Measurements from ENCODE around the gene PIGU. TPM values are rescaled to one million over a fixed set of nuclear protein-coding genes. Genes with fewer than 3 reads are reported as not detected.
"Not testable (repeated sequence)": the region's sequence is repeated elsewhere in the genome, so short reads cannot be mapped to it uniquely, and the experiment has no call there.

The PIGU gene
- total RNA-seq, 1 donor from 2014 or later, result 3.8 TPM

DNA sequence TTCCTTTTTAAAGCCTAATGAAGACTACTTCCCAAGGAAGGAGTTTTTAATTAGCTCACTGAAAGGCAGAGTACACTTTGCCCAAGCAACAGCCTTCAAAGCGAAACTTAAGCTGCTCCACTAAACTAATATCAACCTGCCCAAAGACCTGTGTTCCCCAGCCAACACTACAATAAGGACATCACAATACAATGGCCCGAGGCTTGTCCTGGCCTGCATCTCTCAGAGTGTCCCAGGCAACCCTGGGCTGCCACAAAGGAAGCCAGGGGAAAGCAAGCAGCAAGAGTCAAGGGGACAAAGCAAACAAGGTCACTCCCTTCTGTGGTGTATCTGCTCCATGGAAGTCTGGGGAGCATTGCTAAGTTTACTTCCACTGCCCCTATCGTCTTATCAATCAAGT, 52.3 kb downstream of the PIGU start:
- DNase-seq (ENCODE audit: low spot score) (no peak), ATAC-seq (no peak)

- no peak for DNase-seq (ENCODE audit: low spot score)
- no peak for ATAC-seq
Measured at GRCh38 chr20:34622821-34623451, 54.0 kb downstream of the PIGU start.

- ATAC-seq, result peak; percentile 67
- DNase-seq (ENCODE audit: low spot score), result no peak
Measured at GRCh38 chr20:34621383-34622367, 55.2 kb downstream of the PIGU start.

DNA sequence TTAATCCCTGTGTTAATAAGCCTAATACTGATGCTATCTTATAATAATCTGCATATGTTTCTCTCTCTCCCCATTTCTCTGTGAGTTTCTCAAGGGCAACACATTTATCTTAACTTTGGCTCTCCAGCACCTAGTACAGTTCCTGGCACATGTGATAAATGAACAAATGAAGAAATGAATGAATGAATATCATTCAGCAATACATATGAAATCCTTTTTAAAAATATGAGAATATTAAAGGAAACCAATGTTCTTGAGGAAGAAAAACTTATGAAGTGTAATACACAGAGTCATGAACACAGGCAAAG, 55.9 kb downstream of the PIGU start:
- ATAC-seq (no peak), DNase-seq (ENCODE audit: low spot score) (no peak)

DNA sequence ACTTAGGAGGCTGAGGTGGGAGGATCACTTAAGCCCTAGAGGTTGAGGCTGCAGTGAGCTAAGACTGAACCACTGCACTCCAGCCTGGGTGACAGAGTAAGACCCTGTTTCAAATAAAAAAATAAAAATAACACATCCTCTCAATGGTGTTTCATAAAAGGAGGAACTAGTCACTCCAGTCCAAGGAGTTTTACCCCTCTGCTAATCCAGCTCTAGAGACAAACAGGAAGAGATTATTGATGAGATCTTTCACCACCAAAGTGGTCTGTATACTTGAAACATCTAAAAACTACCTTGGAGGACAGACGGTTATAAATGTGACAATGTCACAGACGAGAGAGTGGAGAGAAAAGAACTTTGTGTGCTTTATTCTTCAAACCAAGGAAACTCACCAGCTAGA, 58.2 kb downstream of the PIGU start:
- ATAC-seq, result no peak
- no peak for DNase-seq (ENCODE audit: low spot score)

DNA sequence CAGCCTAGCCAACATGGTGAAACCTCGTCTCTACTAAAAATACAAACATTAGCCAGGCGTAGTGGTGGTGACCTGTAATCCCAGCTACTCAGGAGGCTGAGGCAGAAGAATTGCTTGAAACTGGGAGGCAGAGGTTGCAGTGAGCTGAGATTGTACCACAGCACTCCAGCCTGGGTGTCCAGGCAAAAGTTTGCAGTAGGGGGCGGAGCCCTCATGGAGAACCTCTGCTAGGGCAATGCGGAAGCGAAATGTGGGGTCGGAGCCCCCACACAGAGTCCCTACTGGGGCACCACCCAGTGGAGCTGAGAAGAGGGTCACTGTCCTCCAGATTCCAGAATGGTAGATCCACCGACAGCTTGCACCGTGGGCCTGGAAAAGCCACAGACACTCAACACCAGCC, 60.0 kb downstream of the PIGU start:
- DNase-seq (ENCODE audit: low spot score); ATAC-seq: not testable (repeated sequence)

DNA sequence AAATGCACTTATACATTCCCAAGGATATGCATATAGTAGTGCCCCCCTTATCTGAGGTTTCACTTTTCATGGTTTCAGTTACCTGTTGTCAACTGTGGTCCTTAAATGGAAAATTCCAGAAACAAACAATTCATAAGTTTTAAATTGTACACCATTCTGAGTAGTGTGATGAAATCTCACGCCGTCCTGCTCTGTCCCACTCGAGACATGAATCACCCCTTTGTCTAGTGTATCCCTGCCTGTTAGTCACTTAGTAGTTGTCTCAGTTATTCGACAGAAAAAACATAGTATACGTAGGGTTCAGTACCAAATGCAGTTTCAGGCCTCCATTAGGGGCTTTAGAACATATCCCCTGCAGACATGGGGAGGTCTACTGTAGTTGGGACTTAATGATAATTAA, 61.4 kb downstream of the PIGU start:
- DNase-seq (ENCODE audit: low spot score), result no peak
- no peak for ATAC-seq

- not testable (repeated sequence) for ATAC-seq; DNase-seq (ENCODE audit: low spot score)
Measured at GRCh38 chr20:34611976-34612375, 64.9 kb downstream of the PIGU start.

DNA sequence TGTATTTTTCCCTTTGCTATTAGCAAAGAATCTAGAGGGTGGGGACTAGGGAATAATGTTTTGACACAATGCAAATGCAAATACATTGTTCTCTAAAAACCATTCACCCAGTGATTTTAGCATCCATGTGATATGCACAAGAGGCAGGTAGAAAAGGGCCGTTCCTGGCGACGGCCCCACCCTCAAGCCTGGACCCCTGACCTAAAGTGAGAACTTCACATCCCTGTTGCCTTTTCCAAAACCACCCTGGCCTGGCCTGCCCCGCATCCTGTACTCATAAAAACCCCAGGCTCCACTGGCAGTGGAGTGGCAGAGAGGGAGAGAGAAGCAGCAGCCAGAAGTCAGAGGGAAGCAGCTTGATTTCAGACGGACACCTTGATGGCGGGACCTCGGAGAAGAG, 69.8 kb downstream of the PIGU start:
- no peak for ATAC-seq
- DNase-seq (ENCODE audit: low spot score), result no peak

- DNase-seq (ENCODE audit: low spot score), result no peak
- no peak for ATAC-seq
Measured at GRCh38 chr20:34604980-34605788, 71.7 kb downstream of the PIGU start.

- ATAC-seq, result no peak
- DNase-seq (ENCODE audit: low spot score), result no peak
Measured at GRCh38 chr20:34600892-34601653, 75.8 kb downstream of the PIGU start.

DNA sequence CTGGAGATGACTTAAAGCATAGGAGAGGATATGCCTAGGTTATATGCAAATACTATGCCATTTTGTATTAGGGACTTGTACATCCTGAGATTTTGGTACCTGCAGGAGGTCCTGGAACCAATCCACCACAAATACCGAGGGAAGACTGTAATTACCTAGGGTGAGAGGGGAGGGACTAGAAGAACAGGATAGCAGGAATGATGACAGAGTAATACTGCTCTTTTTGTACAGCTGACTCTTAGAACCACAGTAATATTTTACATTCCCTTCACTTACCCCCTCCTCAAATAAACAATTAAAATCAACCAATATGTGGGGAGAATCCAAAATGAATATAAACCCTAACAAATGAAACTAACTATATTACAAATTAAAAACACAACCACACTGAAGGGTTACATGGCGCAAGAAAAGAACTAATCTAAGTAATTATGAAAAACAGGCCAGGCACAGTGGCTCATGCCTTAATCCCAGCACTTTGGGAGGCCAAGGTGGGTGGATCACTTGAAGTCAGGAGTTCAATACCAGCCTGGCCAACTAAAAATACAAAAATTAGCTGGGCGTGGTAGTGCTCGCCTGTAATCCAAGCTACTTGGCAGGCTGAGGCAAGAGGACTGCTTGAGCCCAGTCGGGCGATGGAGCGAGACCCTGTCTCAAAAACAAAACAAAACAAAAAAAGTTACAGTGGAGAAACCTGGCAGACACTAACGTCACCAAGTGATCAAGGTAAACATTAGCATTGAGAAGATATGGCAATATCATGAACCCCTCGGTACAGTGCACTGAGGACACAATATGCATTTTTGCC, 81.3 kb downstream of the PIGU start:
- DNase-seq (ENCODE audit: low spot score), result no peak
- no peak for ATAC-seq

DNA sequence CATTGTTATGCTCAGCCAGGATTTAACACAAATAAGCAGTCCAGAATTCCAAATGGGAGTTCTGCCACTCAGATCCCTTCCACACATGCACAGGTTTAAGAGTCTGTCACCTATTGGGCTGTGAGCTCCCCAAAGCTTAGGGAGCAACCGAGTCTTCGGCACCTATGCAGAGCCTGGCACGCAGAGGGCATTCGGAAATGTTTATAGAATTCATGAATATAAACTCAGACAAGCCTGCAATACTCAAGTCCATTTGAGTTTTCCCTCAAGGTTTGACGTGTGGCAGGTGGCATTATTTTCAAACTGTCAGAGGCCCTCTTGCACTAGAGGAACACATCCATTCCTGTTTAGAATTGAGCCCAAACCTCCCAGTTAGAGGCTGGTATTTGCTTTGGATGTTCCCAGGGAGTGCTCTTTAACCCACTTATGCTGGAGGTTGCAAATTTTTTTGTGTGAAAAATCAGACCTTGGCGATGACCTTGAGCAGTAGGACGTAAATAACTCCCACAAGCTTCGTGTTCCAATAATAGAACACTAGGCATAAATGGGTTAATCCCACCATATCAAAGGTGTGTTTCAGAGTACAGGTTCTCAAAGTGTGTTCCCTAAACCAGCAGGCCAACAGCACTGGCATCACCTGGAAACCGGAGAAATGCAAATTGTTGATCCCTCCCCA, 90.3 kb downstream of the PIGU start:
- ATAC-seq (no peak), DNase-seq (ENCODE audit: low spot score) (no peak)

- ATAC-seq (no peak), DNase-seq (ENCODE audit: low spot score) (peak; percentile 43)
Measured at GRCh38 chr20:34585019-34585418, 91.9 kb downstream of the PIGU start.

DNA sequence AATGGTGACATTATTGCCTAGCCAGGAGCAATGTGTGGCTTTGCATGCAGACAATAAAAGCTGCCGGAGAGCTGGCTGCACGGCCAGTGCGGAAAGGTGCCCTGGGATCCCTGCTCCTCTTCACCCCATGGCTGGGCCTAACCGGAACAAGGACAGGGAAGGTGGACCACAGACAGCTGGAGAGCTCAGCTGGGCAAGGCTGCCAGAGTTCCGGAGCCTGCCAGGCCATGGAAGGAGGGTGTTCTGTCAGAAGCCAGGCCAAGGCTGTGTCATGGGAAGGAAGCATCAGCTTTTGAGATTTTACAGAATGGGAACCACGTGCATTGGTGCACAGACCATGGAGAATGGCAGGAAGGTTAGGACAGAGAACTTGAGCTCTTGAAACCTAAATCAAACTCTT, 93.3 kb downstream of the PIGU start:
- no peak for ATAC-seq

GRCh38 chr20:34582911-34583310, 94.0 kb downstream of the PIGU start:
- ATAC-seq (no peak), DNase-seq (ENCODE audit: low spot score) (no peak)

More for the DNA sequence above, 93.3 kb downstream of the PIGU start:
- no peak for DNase-seq (ENCODE audit: low spot score)

GRCh38 chr20:34582221-34582620, 94.7 kb downstream of the PIGU start:
- no peak for ATAC-seq
- DNase-seq (ENCODE audit: low spot score), result no peak

- ATAC-seq (peak; percentile 33), DNase-seq (ENCODE audit: low spot score) (peak; percentile 38)
Measured at GRCh38 chr20:34581341-34582184, 95.3 kb downstream of the PIGU start.
